OCI-LY1 (cell line): ENCODE data around the gene LDLRAD4.

ENCODE experiments used
- EZH2 ChIP-seq: fragments of 200-600 bp; sonication (generic), shearing (Covaris generic); IDR thresholded peaks from 2 replicates; pipeline ENCODE4 v1.8.0; 2017; ENCODE audit warnings: borderline replicate concordance, mixed run types, mild to moderate bottlenecking, antibody characterized with exemption, low read length, moderate library complexity, mixed read lengths
- TF ChIP-seq, protein P1 (sequence below): fragments of 200-600 bp; sonication (generic), shearing (Covaris generic); IDR thresholded peaks from 2 replicates; pipeline ENCODE4 v1.5.1; 2017; ENCODE audit warnings: mild to moderate bottlenecking, antibody characterized with exemption, low read length, moderate library complexity, mixed read lengths

DNA sequence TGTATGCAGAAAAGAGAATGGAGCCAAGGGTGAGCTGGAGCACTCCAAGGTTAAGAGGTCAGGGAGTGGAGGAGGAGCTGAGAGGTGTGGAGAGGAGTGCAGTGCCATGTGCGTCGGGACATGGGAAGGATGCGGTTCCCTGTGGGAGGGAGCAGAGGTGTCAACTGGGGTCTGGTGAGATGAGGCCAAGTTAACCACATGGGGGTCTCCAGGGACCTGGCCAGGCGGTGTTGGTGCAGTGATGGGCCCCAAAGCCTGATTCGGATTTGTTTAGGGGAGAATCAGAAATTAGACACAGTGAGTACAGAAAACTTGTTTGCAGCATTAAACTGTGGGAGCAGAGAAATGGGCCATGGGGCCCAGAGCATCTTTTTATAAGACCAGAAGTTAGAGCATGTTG lies 210.5 kb downstream of the LDLRAD4 start:
- TF ChIP-seq, protein P1, sequence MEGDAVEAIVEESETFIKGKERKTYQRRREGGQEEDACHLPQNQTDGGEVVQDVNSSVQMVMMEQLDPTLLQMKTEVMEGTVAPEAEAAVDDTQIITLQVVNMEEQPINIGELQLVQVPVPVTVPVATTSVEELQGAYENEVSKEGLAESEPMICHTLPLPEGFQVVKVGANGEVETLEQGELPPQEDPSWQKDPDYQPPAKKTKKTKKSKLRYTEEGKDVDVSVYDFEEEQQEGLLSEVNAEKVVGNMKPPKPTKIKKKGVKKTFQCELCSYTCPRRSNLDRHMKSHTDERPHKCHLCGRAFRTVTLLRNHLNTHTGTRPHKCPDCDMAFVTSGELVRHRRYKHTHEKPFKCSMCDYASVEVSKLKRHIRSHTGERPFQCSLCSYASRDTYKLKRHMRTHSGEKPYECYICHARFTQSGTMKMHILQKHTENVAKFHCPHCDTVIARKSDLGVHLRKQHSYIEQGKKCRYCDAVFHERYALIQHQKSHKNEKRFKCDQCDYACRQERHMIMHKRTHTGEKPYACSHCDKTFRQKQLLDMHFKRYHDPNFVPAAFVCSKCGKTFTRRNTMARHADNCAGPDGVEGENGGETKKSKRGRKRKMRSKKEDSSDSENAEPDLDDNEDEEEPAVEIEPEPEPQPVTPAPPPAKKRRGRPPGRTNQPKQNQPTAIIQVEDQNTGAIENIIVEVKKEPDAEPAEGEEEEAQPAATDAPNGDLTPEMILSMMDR, result no peak
- no peak for TF ChIP-seq EZH2
